ENCODE results near the gene PDLIM5. TPM values are rescaled to one million over a fixed set of nuclear protein-coding genes. Genes with fewer than 3 reads are reported as not detected.
A peak's percentile ranks its signal among the peaks of the same experiment; 100 is the strongest.

PDLIM5 gene
- total RNA-seq, 1 experiment from 2014 or later, result 58.0 TPM

DNA sequence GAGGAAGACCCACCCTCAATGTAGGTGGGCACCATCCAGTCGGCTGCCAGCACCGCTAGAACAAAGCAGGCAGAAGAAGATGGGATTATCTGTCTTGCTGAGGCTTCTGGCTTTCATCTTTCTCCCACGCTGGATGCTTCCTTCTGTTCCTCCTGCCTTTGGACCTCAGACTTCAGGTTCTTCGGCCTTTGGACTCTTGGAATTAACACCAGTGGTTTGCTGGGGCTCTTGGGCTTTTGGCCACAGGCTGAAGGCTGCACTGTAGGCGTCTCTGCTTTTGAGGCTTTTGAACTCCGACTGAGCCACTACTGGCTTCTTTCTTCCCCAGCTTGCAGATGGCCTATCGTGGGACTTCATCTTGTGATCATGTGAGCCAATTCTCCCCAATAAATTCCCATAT lies 55.1 kb downstream of the PDLIM5 start:
- TF ChIP-seq, protein P1, sequence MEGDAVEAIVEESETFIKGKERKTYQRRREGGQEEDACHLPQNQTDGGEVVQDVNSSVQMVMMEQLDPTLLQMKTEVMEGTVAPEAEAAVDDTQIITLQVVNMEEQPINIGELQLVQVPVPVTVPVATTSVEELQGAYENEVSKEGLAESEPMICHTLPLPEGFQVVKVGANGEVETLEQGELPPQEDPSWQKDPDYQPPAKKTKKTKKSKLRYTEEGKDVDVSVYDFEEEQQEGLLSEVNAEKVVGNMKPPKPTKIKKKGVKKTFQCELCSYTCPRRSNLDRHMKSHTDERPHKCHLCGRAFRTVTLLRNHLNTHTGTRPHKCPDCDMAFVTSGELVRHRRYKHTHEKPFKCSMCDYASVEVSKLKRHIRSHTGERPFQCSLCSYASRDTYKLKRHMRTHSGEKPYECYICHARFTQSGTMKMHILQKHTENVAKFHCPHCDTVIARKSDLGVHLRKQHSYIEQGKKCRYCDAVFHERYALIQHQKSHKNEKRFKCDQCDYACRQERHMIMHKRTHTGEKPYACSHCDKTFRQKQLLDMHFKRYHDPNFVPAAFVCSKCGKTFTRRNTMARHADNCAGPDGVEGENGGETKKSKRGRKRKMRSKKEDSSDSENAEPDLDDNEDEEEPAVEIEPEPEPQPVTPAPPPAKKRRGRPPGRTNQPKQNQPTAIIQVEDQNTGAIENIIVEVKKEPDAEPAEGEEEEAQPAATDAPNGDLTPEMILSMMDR (conservative IDR thresholded peaks at IDR 0.05), result no peak
- Histone ChIP-seq H3K4me1 (ENCODE audit: insufficient read depth, low read length) (no peaks in the 10 kb centered on the region; the same call in 1 of the 2 replicates), H2AFZ (ENCODE audit: low read length) (no peak overlapping the region), H3K4me2 (ENCODE audit: insufficient read depth, insufficient read length, low read length) (no peak overlapping the region), H3K4ac (ENCODE audit: low read depth, low read length) (no peak overlapping the region), H3T11ph (ENCODE audit: low read length) (no peak overlapping the region), H3K18ac (ENCODE audit: insufficient read length, low read depth, low read length) (no peak overlapping the region), H4K20me1 (ENCODE audit: control insufficient read depth, insufficient read depth, insufficient read length) (no peaks in the 10 kb centered on the region), H2AK5ac (ENCODE audit: insufficient read length, low read length) (no peak overlapping the region), H3K56ac (ENCODE audit: insufficient read length, low read depth, low read length) (no peak overlapping the region), H3K9ac (ENCODE audit: extremely low read depth, insufficient read length, low read length) (no peak overlapping the region), H3K9me3 (ENCODE audit: control insufficient read depth, low read depth, low read length) (no peaks in the 10 kb centered on the region), H4K91ac (ENCODE audit: insufficient read length, low read depth, low read length) (no peak overlapping the region), H4K5ac (ENCODE audit: insufficient read length, low read depth, low read length) (no peak overlapping the region), H3K79me2 (ENCODE audit: insufficient read depth, low read length) (peaks cover 1% of the 10 kb centered on the region; the same call in 1 of the 2 replicates), H3K79me1 (ENCODE audit: insufficient read depth, low read depth, low read length, poor library complexity, severe bottlenecking) (no peaks in the 10 kb centered on the region), H4K8ac (replicated peaks; ENCODE audit: insufficient read length, low read depth, low read length) (no peak overlapping the region), H2BK20ac (ENCODE audit: low read depth, low read length, poor library complexity, severe bottlenecking) (no peak overlapping the region), H3K23ac (ENCODE audit: insufficient read length, low read depth, low read length) (no peak overlapping the region), H2BK15ac (ENCODE audit: low read depth, low read length) (no peak overlapping the region), H2BK120ac (ENCODE audit: low read depth, low read length, poor library complexity, severe bottlenecking) (no peak overlapping the region), H2BK12ac (ENCODE audit: insufficient read length, low read depth, low read length) (no peak overlapping the region), H3K27ac (ENCODE audit: insufficient read length, low read depth, low read length) (no peak overlapping the region), H3K27me3 (ENCODE audit: insufficient read depth, low read length) (no peaks in the 10 kb centered on the region), H2BK5ac (ENCODE audit: insufficient read length, low read length) (no peak overlapping the region), H3K14ac (ENCODE audit: insufficient read depth, low read length) (peak overlapping the region; percentile 47; the same call in 1 of the 2 replicates), H3K23me2 (ENCODE audit: insufficient read length, low read depth, low read length, poor library complexity, severe bottlenecking) (no peaks in the 10 kb centered on the region)
- Mint-ChIP-seq H3K27me3 (ENCODE audit: low read depth) (no peaks in the 10 kb centered on the region), H3K36me3 (ENCODE audit: insufficient read depth in 1 of 3, low read depth in 3 of 3) (no peaks in the 10 kb centered on the region; a peak in 1 of 7 replicates), H3K27ac (no peak overlapping the region; a peak in 1 of 7 replicates), H3K4me3 (no peak overlapping the region), H3K4me1 (peaks cover 6 to 14% of the 10 kb centered on the region in 2 experiments; a peak in 1 of 4 replicates), H3K9me3 (no peaks in the 10 kb centered on the region)
- WGBS (ENCODE audit: extremely low coverage, insufficient read length, low lambda C conversion rate), result no CpG with 5 or more reads among the region's 7 CpGs
- DNase-seq, result no peak

All from H9 (cell line).